ENCODE measurements around the gene CCL2.

Gene CCL2

GRCh38 chr17:34249061-34249460, 6.0 kb upstream of the CCL2 start:
- Histone ChIP-seq H3K4me3 (ENCODE audit: insufficient read depth, low read depth, low read length, poor library complexity, severe bottlenecking) (no peak overlapping the region), H3K27ac (ENCODE audit: insufficient read depth, low read length, poor library complexity, severe bottlenecking) (no peak overlapping the region), H3K4me1 (ENCODE audit: control insufficient read depth, insufficient read depth, low read length, poor library complexity, severe bottlenecking) (no peaks in the 10 kb centered on the region), H3K36me3 (ENCODE audit: control insufficient read depth, insufficient read depth, low read length) (no peaks in the 10 kb centered on the region), H3K9me3 (ENCODE audit: control insufficient read depth, low read length) (no peaks in the 10 kb centered on the region), H3K27me3 (replicated peaks; ENCODE audit: control insufficient read depth, insufficient read depth, low read length, poor library complexity, severe bottlenecking) (no peaks in the 10 kb centered on the region)
- DNase-seq = no peak

GRCh38 chr17:34249478-34249877, 5.6 kb upstream of the CCL2 start:
- Histone ChIP-seq H3K4me1 (ENCODE audit: control insufficient read depth, insufficient read depth, low read length, poor library complexity, severe bottlenecking) (no peaks in the 10 kb centered on the region), H3K27ac (ENCODE audit: insufficient read depth, low read length, poor library complexity, severe bottlenecking) (no peak overlapping the region), H3K9me3 (ENCODE audit: control insufficient read depth, low read length) (no peaks in the 10 kb centered on the region), H3K27me3 (replicated peaks; ENCODE audit: control insufficient read depth, insufficient read depth, low read length, poor library complexity, severe bottlenecking) (no peaks in the 10 kb centered on the region), H3K36me3 (ENCODE audit: control insufficient read depth, insufficient read depth, low read length) (no peaks in the 10 kb centered on the region), H3K4me3 (ENCODE audit: insufficient read depth, low read depth, low read length, poor library complexity, severe bottlenecking) (no peak overlapping the region)
- DNase-seq = no peak

GRCh38 chr17:34251186-34251585, 3.9 kb upstream of the CCL2 start:
- Histone ChIP-seq H3K36me3 (ENCODE audit: control insufficient read depth, insufficient read depth, low read length) (no peaks in the 10 kb centered on the region), H3K27me3 (replicated peaks; ENCODE audit: control insufficient read depth, insufficient read depth, low read length, poor library complexity, severe bottlenecking) (no peaks in the 10 kb centered on the region), H3K4me1 (ENCODE audit: control insufficient read depth, insufficient read depth, low read length, poor library complexity, severe bottlenecking) (no peaks in the 10 kb centered on the region), H3K9me3 (ENCODE audit: control insufficient read depth, low read length) (no peaks in the 10 kb centered on the region), H3K4me3 (ENCODE audit: insufficient read depth, low read depth, low read length, poor library complexity, severe bottlenecking) (no peak overlapping the region), H3K27ac (ENCODE audit: insufficient read depth, low read length, poor library complexity, severe bottlenecking) (no peak overlapping the region)
- DNase-seq = no peak

GRCh38 chr17:34252095-34252443, 3.0 kb upstream of the CCL2 start:
- Histone ChIP-seq H3K36me3 (ENCODE audit: control insufficient read depth, insufficient read depth, low read length) (no peaks in the 10 kb centered on the region), H3K4me3 (ENCODE audit: insufficient read depth, low read depth, low read length, poor library complexity, severe bottlenecking) (no peak overlapping the region), H3K9me3 (ENCODE audit: control insufficient read depth, low read length) (no peaks in the 10 kb centered on the region), H3K4me1 (ENCODE audit: control insufficient read depth, insufficient read depth, low read length, poor library complexity, severe bottlenecking) (no peaks in the 10 kb centered on the region), H3K27me3 (replicated peaks; ENCODE audit: control insufficient read depth, insufficient read depth, low read length, poor library complexity, severe bottlenecking) (no peaks in the 10 kb centered on the region), H3K27ac (ENCODE audit: insufficient read depth, low read length, poor library complexity, severe bottlenecking) (no peak overlapping the region)
- DNase-seq = no peak

- H3K9me3 ChIP-seq (ENCODE audit: control insufficient read depth, low read length) = no peaks in the 10 kb centered on the region
- DNase-seq = no peak
- H3K27ac ChIP-seq (ENCODE audit: insufficient read depth, low read length, poor library complexity, severe bottlenecking) = no peak overlapping the region
- H3K4me1 ChIP-seq (ENCODE audit: control insufficient read depth, insufficient read depth, low read length, poor library complexity, severe bottlenecking) = no peaks in the 10 kb centered on the region
- H3K36me3 ChIP-seq (ENCODE audit: control insufficient read depth, insufficient read depth, low read length) = no peaks in the 10 kb centered on the region
- no peaks in the 10 kb centered on the region for H3K27me3 ChIP-seq (replicated peaks; ENCODE audit: control insufficient read depth, insufficient read depth, low read length, poor library complexity, severe bottlenecking)
- no peak overlapping the region for H3K4me3 ChIP-seq (ENCODE audit: insufficient read depth, low read depth, low read length, poor library complexity, severe bottlenecking)
Observed at GRCh38 chr17:34252444-34253138, 2.5 kb upstream of the CCL2 start.

GRCh38 chr17:34253139-34253525, 2.0 kb upstream of the CCL2 start:
- H3K4me1 ChIP-seq (ENCODE audit: control insufficient read depth, insufficient read depth, low read length, poor library complexity, severe bottlenecking) = no peaks in the 10 kb centered on the region
- H3K36me3 ChIP-seq (ENCODE audit: control insufficient read depth, insufficient read depth, low read length) = no peaks in the 10 kb centered on the region
- no peak overlapping the region for H3K27ac ChIP-seq (ENCODE audit: insufficient read depth, low read length, poor library complexity, severe bottlenecking)
- DNase-seq = no peak
- H3K9me3 ChIP-seq (ENCODE audit: control insufficient read depth, low read length) = no peaks in the 10 kb centered on the region
- no peaks in the 10 kb centered on the region for H3K27me3 ChIP-seq (replicated peaks; ENCODE audit: control insufficient read depth, insufficient read depth, low read length, poor library complexity, severe bottlenecking)
- no peak overlapping the region for H3K4me3 ChIP-seq (ENCODE audit: insufficient read depth, low read depth, low read length, poor library complexity, severe bottlenecking)

- Histone ChIP-seq H3K4me1 (ENCODE audit: control insufficient read depth, insufficient read depth, low read length, poor library complexity, severe bottlenecking) (no peaks in the 10 kb centered on the region), H3K4me3 (ENCODE audit: insufficient read depth, low read depth, low read length, poor library complexity, severe bottlenecking) (no peak overlapping the region), H3K9me3 (ENCODE audit: control insufficient read depth, low read length) (no peaks in the 10 kb centered on the region), H3K27me3 (replicated peaks; ENCODE audit: control insufficient read depth, insufficient read depth, low read length, poor library complexity, severe bottlenecking) (no peaks in the 10 kb centered on the region), H3K27ac (ENCODE audit: insufficient read depth, low read length, poor library complexity, severe bottlenecking) (no peak overlapping the region), H3K36me3 (ENCODE audit: control insufficient read depth, insufficient read depth, low read length) (no peaks in the 10 kb centered on the region)
- no peak for DNase-seq
Observed at GRCh38 chr17:34254146-34254545, 939 bp upstream of the CCL2 start.

GRCh38 chr17:34255381-34255732, 272 bp downstream of the CCL2 start:
- Histone ChIP-seq H3K4me3 (ENCODE audit: insufficient read depth, low read depth, low read length, poor library complexity, severe bottlenecking) (no peak overlapping the region), H3K4me1 (ENCODE audit: control insufficient read depth, insufficient read depth, low read length, poor library complexity, severe bottlenecking) (no peaks in the 10 kb centered on the region), H3K36me3 (ENCODE audit: control insufficient read depth, insufficient read depth, low read length) (no peaks in the 10 kb centered on the region), H3K27ac (ENCODE audit: insufficient read depth, low read length, poor library complexity, severe bottlenecking) (no peak overlapping the region), H3K9me3 (ENCODE audit: control insufficient read depth, low read length) (no peaks in the 10 kb centered on the region), H3K27me3 (replicated peaks; ENCODE audit: control insufficient read depth, insufficient read depth, low read length, poor library complexity, severe bottlenecking) (no peaks in the 10 kb centered on the region)
- no peak for DNase-seq

- DNase-seq = no peak
- Histone ChIP-seq H3K4me3 (ENCODE audit: insufficient read depth, low read depth, low read length, poor library complexity, severe bottlenecking) (no peak overlapping the region), H3K27me3 (replicated peaks; ENCODE audit: control insufficient read depth, insufficient read depth, low read length, poor library complexity, severe bottlenecking) (no peaks in the 10 kb centered on the region), H3K27ac (ENCODE audit: insufficient read depth, low read length, poor library complexity, severe bottlenecking) (no peak overlapping the region), H3K9me3 (ENCODE audit: control insufficient read depth, low read length) (no peaks in the 10 kb centered on the region), H3K4me1 (ENCODE audit: control insufficient read depth, insufficient read depth, low read length, poor library complexity, severe bottlenecking) (no peaks in the 10 kb centered on the region), H3K36me3 (ENCODE audit: control insufficient read depth, insufficient read depth, low read length) (no peaks in the 10 kb centered on the region)
Observed at GRCh38 chr17:34255841-34256240, 756 bp downstream of the CCL2 start.

- DNase-seq = no peak
- H3K27ac ChIP-seq (ENCODE audit: insufficient read depth, low read length, poor library complexity, severe bottlenecking) = no peak overlapping the region
Observed at GRCh38 chr17:34257299-34257985, 2.4 kb downstream of the CCL2 start.

More at GRCh38 chr17:34257299-34257985, 2.4 kb downstream of the CCL2 start:
- no peak overlapping the region for H3K4me3 ChIP-seq (ENCODE audit: insufficient read depth, low read depth, low read length, poor library complexity, severe bottlenecking)
- no peaks in the 10 kb centered on the region for H3K27me3 ChIP-seq (replicated peaks; ENCODE audit: control insufficient read depth, insufficient read depth, low read length, poor library complexity, severe bottlenecking)
- H3K4me1 ChIP-seq (ENCODE audit: control insufficient read depth, insufficient read depth, low read length, poor library complexity, severe bottlenecking) = no peaks in the 10 kb centered on the region
- H3K36me3 ChIP-seq (ENCODE audit: control insufficient read depth, insufficient read depth, low read length) = no peaks in the 10 kb centered on the region
- no peaks in the 10 kb centered on the region for H3K9me3 ChIP-seq (ENCODE audit: control insufficient read depth, low read length)

Data from effector memory CD4-positive, alpha-beta T cell (primary cell).